ENCODE data around the gene IQGAP2.

The IQGAP2 gene

DNA sequence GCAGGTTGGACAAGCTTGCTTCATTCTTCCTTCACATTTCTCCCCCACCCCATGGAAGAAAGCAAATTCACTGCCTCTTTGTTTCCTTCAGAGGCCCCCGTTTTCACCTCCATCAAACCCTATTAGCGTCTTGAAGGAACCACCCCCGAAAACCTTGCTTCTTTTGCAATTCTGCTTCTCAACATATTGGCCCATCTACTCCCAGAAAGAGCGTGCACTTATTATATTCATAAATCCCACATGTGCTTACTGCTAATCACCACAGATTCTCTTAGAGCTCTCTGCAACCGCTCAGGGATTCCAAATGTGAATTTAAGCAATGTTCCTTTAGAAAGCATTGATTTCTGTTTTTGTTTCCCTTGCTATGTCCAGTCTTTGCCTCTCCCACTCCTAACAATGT is 219.0 kb downstream of the IQGAP2 start:
- Histone ChIP-seq H2BK120ac (ENCODE audit: low read depth, low read length) (no peak overlapping the region), H3K23ac (ENCODE audit: low read depth, low read length, poor library complexity) (no peak overlapping the region), H3K14ac (ENCODE audit: low read length) (no peak overlapping the region), H3K4me3 (ENCODE audit: low read length in 2 of 2) (no peak overlapping the region), H3K27ac (replicated peaks; ENCODE audit: low read length) (no peak overlapping the region), H3K79me1 (ENCODE audit: low read depth, low read length) (no peaks in the 10 kb centered on the region), H3K27me3 (ENCODE audit: control insufficient read depth in 3 of 3, insufficient read depth in 3 of 3, low read depth in 1 of 3, low read length in 3 of 3) (no peaks in the 10 kb centered on the region), H3K4me1 (ENCODE audit: control insufficient read depth in 2 of 2, insufficient read depth in 1 of 2, low read depth in 1 of 2, low read length in 2 of 2) (peaks cover 5 to 7% of the 10 kb centered on the region in 2 donors), H4K91ac (ENCODE audit: low read depth, low read length, poor library complexity) (no peak overlapping the region), H2AK5ac (ENCODE audit: low read depth, low read length) (no peak overlapping the region), H2BK5ac (ENCODE audit: low read length) (no peak overlapping the region), H3K9ac (ENCODE audit: low read depth, low read length, poor library complexity) (no peak overlapping the region), H4K8ac (ENCODE audit: low read depth, low read length) (no peak overlapping the region), H3K36me3 (replicated peaks in 1 of 2; ENCODE audit: control insufficient read depth in 2 of 2, insufficient read depth in 2 of 2, low read length in 2 of 2) (no peaks in the 10 kb centered on the region), H2BK15ac (ENCODE audit: low read length) (no peak overlapping the region), H2AFZ (ENCODE audit: low read length) (no peak overlapping the region), H3K4me2 (ENCODE audit: insufficient read depth, low read length, poor library complexity, severe bottlenecking) (no peak overlapping the region), H3K9me3 (replicated peaks in 1 of 2; ENCODE audit: control insufficient read depth in 2 of 2, insufficient read depth in 1 of 2, low read depth in 1 of 2, low read length in 2 of 2) (no peaks in the 10 kb centered on the region), H2BK12ac (ENCODE audit: low read length) (no peak overlapping the region), H3K4ac (ENCODE audit: low read length) (no peak overlapping the region), H3K18ac (ENCODE audit: low read length) (no peak overlapping the region)
- no CpG with 5 or more reads among the region's 5 CpGs for WGBS, 2 donors (ENCODE audit: extremely low coverage in 2 of 2, insufficient read length in 2 of 2, insufficient replicate concordance in 1 of 2)
- DNase-seq (ENCODE audit: low spot score): no peak

GRCh38 chr5:76622973-76623596 is 220.0 kb downstream of the IQGAP2 start, which contains the start of gene F2RL2:
Gene F2RL2, minus strand, starts transcription at chr5:76623403. Its CDS starts 173 bp downstream, at chr5:76623230.
- Histone ChIP-seq H3K4me3 (ENCODE audit: low read length in 2 of 2) (no peak within 1 kb of the TSS), H2BK12ac (ENCODE audit: low read length) (no peak within 1 kb of the TSS), H2AFZ (ENCODE audit: low read length) (peak within 1 kb of the TSS; percentile 26), H3K27ac (replicated peaks; ENCODE audit: low read length) (no peak within 1 kb of the TSS), H3K9me3 (replicated peaks in 1 of 2; ENCODE audit: control insufficient read depth in 2 of 2, insufficient read depth in 1 of 2, low read depth in 1 of 2, low read length in 2 of 2) (no peaks in the 10 kb centered on the region), H3K23ac (ENCODE audit: low read depth, low read length, poor library complexity) (no peak within 1 kb of the TSS), H3K14ac (ENCODE audit: low read length) (no peak within 1 kb of the TSS), H2BK5ac (ENCODE audit: low read length) (no peak within 1 kb of the TSS), H4K91ac (ENCODE audit: low read depth, low read length, poor library complexity) (no peak within 1 kb of the TSS), H2BK15ac (ENCODE audit: low read length) (no peak within 1 kb of the TSS), H2AK5ac (ENCODE audit: low read depth, low read length) (no peak within 1 kb of the TSS), H4K8ac (ENCODE audit: low read depth, low read length) (no peak within 1 kb of the TSS), H3K27me3 (ENCODE audit: control insufficient read depth in 3 of 3, insufficient read depth in 3 of 3, low read depth in 1 of 3, low read length in 3 of 3) (no peaks in the 10 kb centered on the region), H3K79me1 (ENCODE audit: low read depth, low read length) (no peaks in the 10 kb centered on the region), H3K9ac (ENCODE audit: low read depth, low read length, poor library complexity) (no peak within 1 kb of the TSS), H3K18ac (ENCODE audit: low read length) (no peak within 1 kb of the TSS), H2BK120ac (ENCODE audit: low read depth, low read length) (no peak within 1 kb of the TSS), H3K4ac (ENCODE audit: low read length) (no peak within 1 kb of the TSS), H3K4me2 (ENCODE audit: insufficient read depth, low read length, poor library complexity, severe bottlenecking) (no peak within 1 kb of the TSS), H3K4me1 (ENCODE audit: control insufficient read depth in 2 of 2, insufficient read depth in 1 of 2, low read depth in 1 of 2, low read length in 2 of 2) (peaks cover 5 to 7% of the 10 kb centered on the region in 2 donors), H3K36me3 (replicated peaks in 1 of 2; ENCODE audit: control insufficient read depth in 2 of 2, insufficient read depth in 2 of 2, low read length in 2 of 2) (peaks cover 0 to 8% of the 10 kb centered on the region in 2 donors)
- WGBS, 2 donors (ENCODE audit: extremely low coverage in 2 of 2, insufficient read length in 2 of 2, insufficient replicate concordance in 1 of 2): no CpG with 5 or more reads among the region's 7 CpGs
- DNase-seq (ENCODE audit: low spot score): peak; percentile 33

DNA sequence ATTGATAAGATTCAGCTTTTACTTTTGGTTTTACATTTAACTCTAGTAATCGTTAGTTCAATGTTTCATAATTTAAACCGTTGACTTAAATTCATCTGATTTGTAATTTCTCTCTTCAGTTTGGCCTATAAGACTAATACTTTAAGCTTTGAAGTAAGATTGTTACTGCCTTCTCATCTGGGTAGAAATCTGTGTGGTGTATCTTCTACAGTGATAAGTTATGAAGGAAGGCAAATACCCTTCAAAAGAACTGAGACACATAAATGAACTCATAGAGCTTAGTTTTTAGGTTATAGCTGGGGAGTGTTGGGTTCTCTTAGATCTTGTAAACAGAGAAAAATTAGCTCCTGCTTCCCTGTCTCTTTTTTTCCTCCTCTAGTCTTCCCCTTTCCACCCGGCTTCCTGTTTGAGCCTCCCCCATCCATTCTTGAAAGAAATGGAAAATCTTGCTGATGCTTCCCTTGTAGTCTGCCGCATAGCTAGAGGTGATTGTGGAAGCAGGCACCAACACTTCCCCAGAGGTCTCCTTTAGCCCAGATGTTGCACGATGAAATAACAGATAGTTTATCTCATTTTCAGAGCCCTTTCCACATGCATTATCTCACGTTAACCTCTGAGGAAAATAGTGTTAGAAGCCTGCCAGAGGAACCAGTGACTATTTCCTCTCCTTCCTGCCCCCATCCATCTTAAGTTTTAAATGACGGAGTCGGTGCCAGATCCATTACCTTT is 222.2 kb downstream of the IQGAP2 start:
- Histone ChIP-seq H4K91ac (ENCODE audit: low read depth, low read length, poor library complexity) (no peak overlapping the region), H2AK5ac (ENCODE audit: low read depth, low read length) (no peak overlapping the region), H3K4me2 (ENCODE audit: insufficient read depth, low read length, poor library complexity, severe bottlenecking) (no peak overlapping the region), H3K9ac (ENCODE audit: low read depth, low read length, poor library complexity) (no peak overlapping the region), H2BK120ac (ENCODE audit: low read depth, low read length) (no peak overlapping the region), H2BK5ac (ENCODE audit: low read length) (no peak overlapping the region), H3K4me1 (ENCODE audit: control insufficient read depth in 2 of 2, insufficient read depth in 1 of 2, low read depth in 1 of 2, low read length in 2 of 2) (peaks cover 5 to 7% of the 10 kb centered on the region in 2 donors), H2AFZ (ENCODE audit: low read length) (no peak overlapping the region), H2BK15ac (ENCODE audit: low read length) (no peak overlapping the region), H2BK12ac (ENCODE audit: low read length) (no peak overlapping the region), H3K36me3 (replicated peaks in 1 of 2; ENCODE audit: control insufficient read depth in 2 of 2, insufficient read depth in 2 of 2, low read length in 2 of 2) (peaks cover 0 to 12% of the 10 kb centered on the region in 2 donors), H3K27ac (replicated peaks; ENCODE audit: low read length) (no peak overlapping the region), H4K8ac (ENCODE audit: low read depth, low read length) (no peak overlapping the region), H3K27me3 (ENCODE audit: control insufficient read depth in 3 of 3, insufficient read depth in 3 of 3, low read depth in 1 of 3, low read length in 3 of 3) (no peaks in the 10 kb centered on the region), H3K4me3 (ENCODE audit: low read length in 2 of 2) (no peak overlapping the region), H3K23ac (ENCODE audit: low read depth, low read length, poor library complexity) (no peak overlapping the region), H3K79me1 (ENCODE audit: low read depth, low read length) (no peaks in the 10 kb centered on the region), H3K4ac (ENCODE audit: low read length) (no peak overlapping the region), H3K9me3 (replicated peaks in 1 of 2; ENCODE audit: control insufficient read depth in 2 of 2, insufficient read depth in 1 of 2, low read depth in 1 of 2, low read length in 2 of 2) (no peaks in the 10 kb centered on the region), H3K18ac (ENCODE audit: low read length) (no peak overlapping the region), H3K14ac (ENCODE audit: low read length) (no peak overlapping the region)
- DNase-seq (ENCODE audit: low spot score): no peak
- WGBS, 2 donors (ENCODE audit: extremely low coverage in 2 of 2, insufficient read length in 2 of 2, insufficient replicate concordance in 1 of 2): no CpG with 5 or more reads among the region's 8 CpGs

GRCh38 chr5:76626738-76627137 is 223.7 kb downstream of the IQGAP2 start:
- no peak overlapping the region for H3K27ac ChIP-seq (replicated peaks; ENCODE audit: low read length)
- H3K27me3 ChIP-seq (ENCODE audit: control insufficient read depth in 3 of 3, insufficient read depth in 3 of 3, low read depth in 1 of 3, low read length in 3 of 3): no peaks in the 10 kb centered on the region
- H4K8ac ChIP-seq (ENCODE audit: low read depth, low read length): no peak overlapping the region
- H2AK5ac ChIP-seq (ENCODE audit: low read depth, low read length): no peak overlapping the region
- no peak for DNase-seq (ENCODE audit: low spot score)
- no peak overlapping the region for H3K4me3 ChIP-seq (ENCODE audit: low read length in 2 of 2)
- no peak overlapping the region for H2BK120ac ChIP-seq (ENCODE audit: low read depth, low read length)
- H3K14ac ChIP-seq (ENCODE audit: low read length): no peak overlapping the region
- no peak overlapping the region for H2BK15ac ChIP-seq (ENCODE audit: low read length)
- no peak overlapping the region for H2BK12ac ChIP-seq (ENCODE audit: low read length)
- WGBS, 2 donors (ENCODE audit: extremely low coverage in 2 of 2, insufficient read length in 2 of 2, insufficient replicate concordance in 1 of 2): no CpG with 5 or more reads among the region's 6 CpGs
- no peak overlapping the region for H2AFZ ChIP-seq (ENCODE audit: low read length)
- H3K4me1 ChIP-seq (ENCODE audit: control insufficient read depth in 2 of 2, insufficient read depth in 1 of 2, low read depth in 1 of 2, low read length in 2 of 2): peaks cover 5 to 7% of the 10 kb centered on the region in 2 donors
- no peak overlapping the region for H3K23ac ChIP-seq (ENCODE audit: low read depth, low read length, poor library complexity)
- no peak overlapping the region for H3K4me2 ChIP-seq (ENCODE audit: insufficient read depth, low read length, poor library complexity, severe bottlenecking)
- H3K36me3 ChIP-seq (replicated peaks in 1 of 2; ENCODE audit: control insufficient read depth in 2 of 2, insufficient read depth in 2 of 2, low read length in 2 of 2): peaks cover 0 to 12% of the 10 kb centered on the region in 2 donors
- no peaks in the 10 kb centered on the region for H3K9me3 ChIP-seq (replicated peaks in 1 of 2; ENCODE audit: control insufficient read depth in 2 of 2, insufficient read depth in 1 of 2, low read depth in 1 of 2, low read length in 2 of 2)
- no peaks in the 10 kb centered on the region for H3K79me1 ChIP-seq (ENCODE audit: low read depth, low read length)
- H4K91ac ChIP-seq (ENCODE audit: low read depth, low read length, poor library complexity): no peak overlapping the region
- H3K9ac ChIP-seq (ENCODE audit: low read depth, low read length, poor library complexity): no peak overlapping the region
- H2BK5ac ChIP-seq (ENCODE audit: low read length): no peak overlapping the region
- no peak overlapping the region for H3K4ac ChIP-seq (ENCODE audit: low read length)
- H3K18ac ChIP-seq (ENCODE audit: low read length): peak overlapping the region; percentile 7

Data from neuronal stem cell (in vitro differentiated cells).